A673 (cell line): ENCODE measurements around the gene CEP85L.

ENCODE experiments used
- EZH2 ChIP-seq: fragments of 200-600 bp; sonication (generic); IDR thresholded peaks from 2 replicates; pipeline ENCODE4 v1.6.1; 2017; ENCODE audit warnings: borderline replicate concordance, low read depth, mild to moderate bottlenecking, mixed read lengths, antibody characterized with exemption, low read length; ENCODE audit not compliant: poor library complexity, severe bottlenecking
- TF ChIP-seq, protein P1 (sequence below): fragments of 300-800, 200-600 bp; sonication (generic); conservative IDR thresholded peaks from 2 replicates; pipeline ENCODE4 v1.5.1; 2017; ENCODE audit warnings: low read depth, mild to moderate bottlenecking, antibody characterized with exemption, low read length, moderate library complexity, mixed read lengths

DNA sequence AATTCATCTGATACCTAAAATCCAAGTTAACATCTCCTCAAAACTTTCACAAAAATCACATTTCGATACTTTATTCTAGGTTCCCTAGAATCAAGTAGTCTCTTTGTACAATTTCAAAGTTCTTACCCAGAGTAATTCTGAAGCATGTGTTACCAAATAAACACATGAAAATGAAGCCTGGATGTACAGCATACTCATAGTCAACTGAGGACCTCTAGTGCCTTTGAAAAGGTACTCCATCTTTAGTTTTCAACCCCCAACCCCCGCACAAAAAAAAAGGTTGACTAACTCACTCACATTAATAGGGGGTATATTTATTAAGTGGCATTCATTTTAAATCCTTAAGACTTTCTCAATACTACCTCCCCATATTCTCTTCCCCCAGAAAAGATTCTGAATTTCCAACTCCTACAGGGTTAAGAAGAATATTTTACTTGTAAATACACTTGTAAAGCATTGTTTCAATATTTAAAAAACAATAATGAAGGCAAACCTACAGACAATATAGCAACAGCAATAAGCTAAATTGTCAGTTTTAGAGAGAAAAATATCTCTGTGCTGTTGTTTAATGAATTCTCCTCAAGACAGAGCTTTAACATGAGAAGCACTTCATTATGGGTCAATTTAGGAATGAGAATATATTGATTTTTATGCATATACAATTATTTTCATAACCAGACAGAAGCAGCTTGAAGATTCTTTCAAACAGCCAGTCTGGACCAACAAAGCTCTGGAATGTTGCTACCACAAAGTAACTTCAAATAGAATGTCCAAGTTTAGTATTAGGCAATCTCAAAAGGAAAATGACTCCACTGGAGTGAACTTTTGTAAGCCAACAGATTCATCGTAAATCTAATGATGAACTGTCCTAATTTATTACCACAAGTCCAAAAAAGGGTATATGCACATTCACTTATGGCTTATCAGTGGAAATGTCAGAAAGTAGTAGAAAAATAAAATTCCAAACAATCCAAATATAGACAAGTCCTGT, 100.0 kb downstream of the CEP85L start:
- TF ChIP-seq, protein P1, sequence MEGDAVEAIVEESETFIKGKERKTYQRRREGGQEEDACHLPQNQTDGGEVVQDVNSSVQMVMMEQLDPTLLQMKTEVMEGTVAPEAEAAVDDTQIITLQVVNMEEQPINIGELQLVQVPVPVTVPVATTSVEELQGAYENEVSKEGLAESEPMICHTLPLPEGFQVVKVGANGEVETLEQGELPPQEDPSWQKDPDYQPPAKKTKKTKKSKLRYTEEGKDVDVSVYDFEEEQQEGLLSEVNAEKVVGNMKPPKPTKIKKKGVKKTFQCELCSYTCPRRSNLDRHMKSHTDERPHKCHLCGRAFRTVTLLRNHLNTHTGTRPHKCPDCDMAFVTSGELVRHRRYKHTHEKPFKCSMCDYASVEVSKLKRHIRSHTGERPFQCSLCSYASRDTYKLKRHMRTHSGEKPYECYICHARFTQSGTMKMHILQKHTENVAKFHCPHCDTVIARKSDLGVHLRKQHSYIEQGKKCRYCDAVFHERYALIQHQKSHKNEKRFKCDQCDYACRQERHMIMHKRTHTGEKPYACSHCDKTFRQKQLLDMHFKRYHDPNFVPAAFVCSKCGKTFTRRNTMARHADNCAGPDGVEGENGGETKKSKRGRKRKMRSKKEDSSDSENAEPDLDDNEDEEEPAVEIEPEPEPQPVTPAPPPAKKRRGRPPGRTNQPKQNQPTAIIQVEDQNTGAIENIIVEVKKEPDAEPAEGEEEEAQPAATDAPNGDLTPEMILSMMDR, result peak; percentile 66
- no peak for TF ChIP-seq EZH2
